Measurements from ENCODE around the gene ARHGAP44.

- TF ChIP-seq POLR2A (IDR thresholded peaks at IDR 0.05; ENCODE audit: borderline replicate concordance, extremely low read depth, insufficient read depth, insufficient read length) (no peak), CEBPB (IDR thresholded peaks at IDR 0.05; ENCODE audit: low read depth) (no peak), EZH2 (IDR thresholded peaks at IDR 0.05) (no peak), YY1 (IDR thresholded peaks at IDR 0.05; ENCODE audit: extremely low read depth, insufficient replicate concordance, low read depth, low read length) (no peak), RAD21 (IDR thresholded peaks at IDR 0.05; ENCODE audit: low read depth) (no peak), SIN3A (IDR thresholded peaks at IDR 0.05; ENCODE audit: low read depth) (no peak), REST (IDR thresholded peaks at IDR 0.05; ENCODE audit: low read depth) (no peak), POLR2AphosphoS5 (IDR thresholded peaks at IDR 0.05; ENCODE audit: low read depth, low read length) (no peak), ZFX (IDR thresholded peaks at IDR 0.05) (no peak)
- TF ChIP-seq, protein P1, sequence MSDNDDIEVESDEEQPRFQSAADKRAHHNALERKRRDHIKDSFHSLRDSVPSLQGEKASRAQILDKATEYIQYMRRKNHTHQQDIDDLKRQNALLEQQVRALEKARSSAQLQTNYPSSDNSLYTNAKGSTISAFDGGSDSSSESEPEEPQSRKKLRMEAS (IDR thresholded peaks at IDR 0.05): no peak
- TF ChIP-seq, protein P2, sequence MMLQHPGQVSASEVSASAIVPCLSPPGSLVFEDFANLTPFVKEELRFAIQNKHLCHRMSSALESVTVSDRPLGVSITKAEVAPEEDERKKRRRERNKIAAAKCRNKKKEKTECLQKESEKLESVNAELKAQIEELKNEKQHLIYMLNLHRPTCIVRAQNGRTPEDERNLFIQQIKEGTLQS (IDR thresholded peaks at IDR 0.05): no peak
- TF ChIP-seq, protein P3, sequence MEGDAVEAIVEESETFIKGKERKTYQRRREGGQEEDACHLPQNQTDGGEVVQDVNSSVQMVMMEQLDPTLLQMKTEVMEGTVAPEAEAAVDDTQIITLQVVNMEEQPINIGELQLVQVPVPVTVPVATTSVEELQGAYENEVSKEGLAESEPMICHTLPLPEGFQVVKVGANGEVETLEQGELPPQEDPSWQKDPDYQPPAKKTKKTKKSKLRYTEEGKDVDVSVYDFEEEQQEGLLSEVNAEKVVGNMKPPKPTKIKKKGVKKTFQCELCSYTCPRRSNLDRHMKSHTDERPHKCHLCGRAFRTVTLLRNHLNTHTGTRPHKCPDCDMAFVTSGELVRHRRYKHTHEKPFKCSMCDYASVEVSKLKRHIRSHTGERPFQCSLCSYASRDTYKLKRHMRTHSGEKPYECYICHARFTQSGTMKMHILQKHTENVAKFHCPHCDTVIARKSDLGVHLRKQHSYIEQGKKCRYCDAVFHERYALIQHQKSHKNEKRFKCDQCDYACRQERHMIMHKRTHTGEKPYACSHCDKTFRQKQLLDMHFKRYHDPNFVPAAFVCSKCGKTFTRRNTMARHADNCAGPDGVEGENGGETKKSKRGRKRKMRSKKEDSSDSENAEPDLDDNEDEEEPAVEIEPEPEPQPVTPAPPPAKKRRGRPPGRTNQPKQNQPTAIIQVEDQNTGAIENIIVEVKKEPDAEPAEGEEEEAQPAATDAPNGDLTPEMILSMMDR (IDR thresholded peaks at IDR 0.05 in 2 of 3, conservative IDR thresholded peaks at IDR 0.05 in 1 of 3; ENCODE audit: borderline replicate concordance in 1 of 3, insufficient read depth in 1 of 3, low read depth in 2 of 3, low read length in 2 of 3): no peak
- TF ChIP-seq, protein P4, sequence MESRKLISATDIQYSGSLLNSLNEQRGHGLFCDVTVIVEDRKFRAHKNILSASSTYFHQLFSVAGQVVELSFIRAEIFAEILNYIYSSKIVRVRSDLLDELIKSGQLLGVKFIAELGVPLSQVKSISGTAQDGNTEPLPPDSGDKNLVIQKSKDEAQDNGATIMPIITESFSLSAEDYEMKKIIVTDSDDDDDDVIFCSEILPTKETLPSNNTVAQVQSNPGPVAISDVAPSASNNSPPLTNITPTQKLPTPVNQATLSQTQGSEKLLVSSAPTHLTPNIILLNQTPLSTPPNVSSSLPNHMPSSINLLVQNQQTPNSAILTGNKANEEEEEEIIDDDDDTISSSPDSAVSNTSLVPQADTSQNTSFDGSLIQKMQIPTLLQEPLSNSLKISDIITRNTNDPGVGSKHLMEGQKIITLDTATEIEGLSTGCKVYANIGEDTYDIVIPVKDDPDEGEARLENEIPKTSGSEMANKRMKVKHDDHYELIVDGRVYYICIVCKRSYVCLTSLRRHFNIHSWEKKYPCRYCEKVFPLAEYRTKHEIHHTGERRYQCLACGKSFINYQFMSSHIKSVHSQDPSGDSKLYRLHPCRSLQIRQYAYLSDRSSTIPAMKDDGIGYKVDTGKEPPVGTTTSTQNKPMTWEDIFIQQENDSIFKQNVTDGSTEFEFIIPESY (IDR thresholded peaks at IDR 0.05; ENCODE audit: extremely low read depth, insufficient replicate concordance, low read length): no peak
Observed at GRCh38 chr17:12961655-12962054, 172.4 kb downstream of the ARHGAP44 start.
